Measurements from ENCODE around the gene DUSP8.
A peak's percentile ranks its signal among the peaks of the same experiment; 100 is the strongest.

DUSP8 gene

GRCh38 chr11:1565173-1565903, 6.7 kb downstream of the DUSP8 start:
- DNase-seq (ENCODE audit: low read depth): no peak

- DNase-seq (ENCODE audit: low read depth): no peak
Observed at GRCh38 chr11:1564535-1565172, 7.4 kb downstream of the DUSP8 start.

- no peak for DNase-seq (ENCODE audit: low read depth)
Observed at GRCh38 chr11:1563697-1564534, 8.2 kb downstream of the DUSP8 start.

GRCh38 chr11:1563149-1563638, 8.9 kb downstream of the DUSP8 start:
- no peak for DNase-seq (ENCODE audit: low read depth)

GRCh38 chr11:1562469-1563148, 9.5 kb downstream of the DUSP8 start:
- no peak for DNase-seq (ENCODE audit: low read depth)

- DNase-seq (ENCODE audit: low read depth): no peak
Observed at GRCh38 chr11:1561955-1562354, 10.1 kb downstream of the DUSP8 start.

- no peak for DNase-seq (ENCODE audit: low read depth)
Observed at GRCh38 chr11:1561266-1561665, 10.8 kb downstream of the DUSP8 start.

GRCh38 chr11:1560649-1561251, 11.3 kb downstream of the DUSP8 start:
- DNase-seq (ENCODE audit: low read depth): no peak

GRCh38 chr11:1560002-1560648, 11.9 kb downstream of the DUSP8 start:
- no peak for DNase-seq (ENCODE audit: low read depth)

- DNase-seq (ENCODE audit: low read depth): peak; percentile 67
Observed at GRCh38 chr11:1559111-1559951, 12.7 kb downstream of the DUSP8 start.

- no peak for DNase-seq (ENCODE audit: low read depth)
Observed at GRCh38 chr11:1558775-1559110, 13.3 kb downstream of the DUSP8 start.

GRCh38 chr11:1557904-1558774, 13.9 kb downstream of the DUSP8 start:
- peak; percentile 50 for DNase-seq (ENCODE audit: low read depth)

- no peak for DNase-seq (ENCODE audit: low read depth)
Observed at GRCh38 chr11:1557051-1557884, 14.8 kb downstream of the DUSP8 start.

- DNase-seq (ENCODE audit: low read depth): no peak
Observed at GRCh38 chr11:1556278-1556902, 15.7 kb downstream of the DUSP8 start.

- DNase-seq (ENCODE audit: low read depth): no peak
Observed at GRCh38 chr11:1555713-1556153, 16.3 kb downstream of the DUSP8 start.

- DNase-seq (ENCODE audit: low read depth): no peak
Observed at GRCh38 chr11:1554981-1555712, 16.9 kb downstream of the DUSP8 start.
